IMR-90 (cell line): ENCODE measurements around the gene FBXL13. TPM values are rescaled to one million over a fixed set of nuclear protein-coding genes. Genes with fewer than 3 reads are reported as not detected.
A peak's percentile ranks its signal among the peaks of the same experiment; 100 is the strongest.

Source experiments
- ATAC-seq: fragments of 200-7000 bp; cut with Tn5 transposase; 2 replicates; pipeline ENCODE4 v1.9.1; 2020; ENCODE audit warnings: low read depth, mild to moderate bottlenecking, moderate library complexity
- BruUV-seq: library from RNA; stranded (reverse); fragments of 400-500 nt; replicated peaks from 2 replicates; lab custom pipeline; 2021; lab: Mats Ljungman, UMichigan
- CTCF ChIA-PET: fragments of 300-600 bp; formaldehyde crosslinking; extraction: SDS; loops from one replicate; lab custom pipeline; 2021; ENCODE audit warnings: antibody characterized with exemption; lab: Yijun Ruan, JAX
- POLR2A ChIA-PET: fragments of 300-600 bp; sonication (Branson Sonifier 250); formaldehyde crosslinking; loops from one replicate; lab custom pipeline; 2022; ENCODE audit warnings: antibody characterized with exemption; ENCODE audit not compliant: unreplicated experiment; lab: Charles Lee
- DNase-seq: peaks from one replicate; pipeline ENCODE4 v3.0.0; 2013
- H2AFZ ChIP-seq: replicated peaks from 2 replicates; pipeline ENCODE3; 2013; ENCODE audit warnings: low read length, mild to moderate bottlenecking; ENCODE audit not compliant: poor library complexity
- H2AK5ac ChIP-seq: 2 replicates; pipeline ENCODE4 v1.6.1; 2013; ENCODE audit warnings: low read depth, low read length, inconsistent platforms
- H2AK9ac ChIP-seq: replicated peaks from 2 replicates; pipeline ENCODE3; 2013; ENCODE audit warnings: mild to moderate bottlenecking, low read depth, low read length, moderate library complexity; ENCODE audit not compliant: poor library complexity
- H2BK120ac ChIP-seq: 2 replicates; pipeline ENCODE4 v1.6.1; 2013; ENCODE audit warnings: low read depth, low read length, inconsistent platforms
- H2BK15ac ChIP-seq: 3 replicates; pipeline ENCODE4 v1.6.1; 2013; ENCODE audit warnings: low read depth, low read length, inconsistent platforms
- H2BK20ac ChIP-seq: 2 replicates; pipeline ENCODE4 v1.6.1; 2013; ENCODE audit warnings: low read depth, mild to moderate bottlenecking, inconsistent platforms, low read length, moderate library complexity
- H2BK5ac ChIP-seq: 2 replicates; pipeline ENCODE4 v1.6.1; 2013; ENCODE audit warnings: mild to moderate bottlenecking, low read depth, low read length, inconsistent platforms; ENCODE audit not compliant: poor library complexity, severe bottlenecking
- H3K14ac ChIP-seq: replicated peaks from 2 replicates; pipeline ENCODE4 v1.6.1; 2013; ENCODE audit warnings: low read depth, low read length, inconsistent platforms
- H3K18ac ChIP-seq: 2 replicates; pipeline ENCODE4 v1.6.1; 2013; ENCODE audit warnings: low read depth, low read length, control low read depth
- H3K23ac ChIP-seq: 2 replicates; pipeline ENCODE4 v1.6.1; 2013; ENCODE audit warnings: low read depth, low read length, inconsistent platforms
- H3K27ac ChIP-seq: 2 replicates; pipeline ENCODE4 v1.5.1; 2013; ENCODE audit warnings: mild to moderate bottlenecking, control low read depth, low read length; ENCODE audit not compliant: insufficient read depth
- H3K27me3 ChIP-seq: 2 replicates; pipeline ENCODE4 v1.6.1; 2013; ENCODE audit warnings: low read length; ENCODE audit not compliant: control insufficient read depth, insufficient read depth
- H3K36me3 ChIP-seq: 2 replicates; pipeline ENCODE4 v1.6.1; 2013; ENCODE audit warnings: low read length, mixed read lengths; ENCODE audit not compliant: control insufficient read depth, insufficient read depth
- H3K4ac ChIP-seq: 2 replicates; pipeline ENCODE4 v1.6.1; 2013; ENCODE audit warnings: low read depth, low read length, inconsistent platforms
- H3K4me1 ChIP-seq: 2 replicates; pipeline ENCODE4 v1.6.1; 2013; ENCODE audit warnings: low read length, mixed read lengths; ENCODE audit not compliant: control insufficient read depth, insufficient read depth
- H3K4me2 ChIP-seq: 2 replicates; pipeline ENCODE4 v1.6.1; 2013; ENCODE audit warnings: low read depth, mild to moderate bottlenecking, control low read depth, low read length, moderate library complexity
- H3K4me3 ChIP-seq: 2 replicates; pipeline ENCODE4 v1.5.1; 2013; ENCODE audit warnings: low read depth, mild to moderate bottlenecking, control low read depth, low read length, moderate library complexity; ENCODE audit not compliant: insufficient read depth
- H3K56ac ChIP-seq: 2 replicates; pipeline ENCODE4 v1.6.1; 2013; ENCODE audit warnings: low read length, inconsistent platforms; ENCODE audit not compliant: insufficient read depth; ENCODE audit errors: extremely low read depth
- H3K79me1 ChIP-seq, 2 experiments: 2 replicates each; pipeline ENCODE4 v1.6.1; 2013; ENCODE audit warnings: low read length in 2 of 2, inconsistent platforms in 1 of 2, low read depth in 1 of 2
- H3K9ac ChIP-seq: 2 replicates; pipeline ENCODE4 v1.6.1; 2013; ENCODE audit warnings: low read depth, low read length, control low read depth
- H3K9me1 ChIP-seq: 2 replicates; pipeline ENCODE4 v1.6.1; 2013; ENCODE audit warnings: low read length, inconsistent platforms; ENCODE audit not compliant: insufficient read depth
- H3K9me3 ChIP-seq: 2 replicates; pipeline ENCODE4 v1.6.1; 2013; ENCODE audit warnings: low read length; ENCODE audit not compliant: control insufficient read depth, insufficient read depth
- H4K20me1 ChIP-seq: 2 replicates; pipeline ENCODE4 v1.6.1; 2013; ENCODE audit warnings: low read length, inconsistent platforms; ENCODE audit not compliant: insufficient read depth
- H4K5ac ChIP-seq: 2 replicates; pipeline ENCODE4 v1.6.1; 2013; ENCODE audit warnings: mild to moderate bottlenecking, low read depth, low read length, control low read depth
- H4K8ac ChIP-seq, 2 experiments: 2 replicates each; pipeline ENCODE4 v1.6.1; 2013; ENCODE audit warnings: low read depth in 2 of 2, low read length in 2 of 2, control low read depth in 1 of 2, inconsistent platforms in 1 of 2
- H4K91ac ChIP-seq: 2 replicates; pipeline ENCODE4 v1.6.1; 2013; ENCODE audit warnings: low read depth, low read length, inconsistent platforms; ENCODE audit not compliant: insufficient read depth
- BHLHE40 ChIP-seq: fragments of 150-350 bp; IDR thresholded peaks from 2 replicates; pipeline ENCODE4 v1.6.1; 2016; ENCODE audit warnings: mild to moderate bottlenecking, low read depth, low read length
- CEBPB ChIP-seq: IDR thresholded peaks from 2 replicates; pipeline ENCODE4 v1.6.1; 2012; ENCODE audit warnings: low read depth, low read length, improper control_type of control experiment
- CHD1 ChIP-seq: IDR thresholded peaks from 2 replicates; pipeline ENCODE4 v1.6.1; 2012; ENCODE audit warnings: low read depth, low read length, improper control_type of control experiment
- CTCF ChIP-seq: conservative IDR thresholded peaks from 2 replicates; pipeline ENCODE4 v1.5.1; 2012; ENCODE audit warnings: mild to moderate bottlenecking, low read depth, low read length, improper control_type of control experiment
- ELK1 ChIP-seq: fragments of 150-350 bp; IDR thresholded peaks from 2 replicates; pipeline ENCODE4 v1.6.1; 2016; ENCODE audit warnings: low read depth, mild to moderate bottlenecking, low read length, moderate library complexity, borderline replicate concordance
- FOS ChIP-seq: fragments of 150-350 bp; IDR thresholded peaks from 2 replicates; pipeline ENCODE4 v1.6.1; 2016; ENCODE audit warnings: low read depth, low read length
- MAFK ChIP-seq: IDR thresholded peaks from 2 replicates; pipeline ENCODE4 v1.6.1; 2012; ENCODE audit warnings: low read depth, low read length, improper control_type of control experiment
- MXI1 ChIP-seq: IDR thresholded peaks from 2 replicates; pipeline ENCODE4 v1.6.1; 2012; ENCODE audit warnings: low read depth, mild to moderate bottlenecking, low read length, moderate library complexity, borderline replicate concordance
- NFE2L2 ChIP-seq: fragments of 150-350 bp; IDR thresholded peaks from 2 replicates; pipeline ENCODE4 v1.6.1; 2016; ENCODE audit warnings: low read depth, mild to moderate bottlenecking, low read length
- RCOR1 ChIP-seq: IDR thresholded peaks from 2 replicates; pipeline ENCODE4 v1.6.1; 2012; ENCODE audit warnings: mild to moderate bottlenecking, low read length, improper control_type of control experiment; ENCODE audit not compliant: insufficient replicate concordance
- RFX5 ChIP-seq: IDR thresholded peaks from 2 replicates; pipeline ENCODE4 v1.8.0; 2012; ENCODE audit warnings: low read depth, mild to moderate bottlenecking, low read length, moderate library complexity
- SMC3 ChIP-seq: fragments of 150-350 bp; IDR thresholded peaks from 2 replicates; pipeline ENCODE4 v1.6.1; 2016; ENCODE audit warnings: low read depth, mild to moderate bottlenecking, antibody characterized with exemption, low read length, moderate library complexity
- whole genome bisulfite sequencing, 2 experiments: methylation state at CpG; one replicate each; pipeline versions ENCODE4 v1.1.5 to v1.1.7; 2013; ENCODE audit warnings: missing lambda C conversion rate in 2 of 2; ENCODE audit not compliant: insufficient read length in 1 of 2; ENCODE audit errors: extremely low coverage in 2 of 2; 5-methylcytosine and 5-hydroxymethylcytosine counted together
- dilution Hi-C: fragments of 300-500 bp; cut with HindIII; formaldehyde crosslinking; loops from one replicate; pipeline ENCODE4 v1.14.3; 2018; ENCODE audit warnings: low sequenced_read_pairs; ENCODE audit not compliant: unreplicated experiment
- in situ Hi-C: fragments of 300-500 bp; cut with MboI; formaldehyde crosslinking; loops from 3 replicates; pipeline ENCODE4 v1.14.3; 2019; ENCODE audit warnings: low sequenced_read_pairs, inconsistent platforms, mixed read lengths
- intact Hi-C: fragments of 100-400 bp; cut with micrococcal nuclease; formaldehyde crosslinking; loops from 2 replicates; pipeline ENCODE4 v1.10.0; 2022
- polyA plus RNA-seq, 3 experiments: library from polyadenylated mRNA; depleted of rRNA; stranded (reverse); fragments of >200 nt; gene quantifications; 2 replicates each; pipeline ENCODE4 v1.2.3, GENCODE V29; 2012; ENCODE audit warnings: low replicate concordance in 1 of 3
- total RNA-seq: library from RNA; depleted of rRNA; stranded (reverse); fragments of >200 nt; gene quantifications from 2 replicates; pipeline ENCODE4 v1.2.3, GENCODE V29; 2012

FBXL13 gene
- total and polyA plus RNA-seq, 2 of the 4 experiments (the other 2 are of a cell fraction): 0.24 to 0.36 TPM

- TF ChIP-seq ELK1 (no peak), CEBPB (no peak), RCOR1 (no peak), SMC3 (peak; percentile 66)
Observed at GRCh38 chr7:103065667-103066066, 8.9 kb downstream of the FBXL13 start (continued).

- no peaks in the 10 kb centered on the region for H3K27me3 ChIP-seq
- no peak overlapping the region for H3K4me2 ChIP-seq
- H3K56ac ChIP-seq: no peak overlapping the region
- 0 out of 3 replicates have a peak overlapping the region, but pooled peaks have one; percentile 26 for H2BK15ac ChIP-seq
- H4K20me1 ChIP-seq: no peaks in the 10 kb centered on the region
- no peak overlapping the region for H2BK5ac ChIP-seq
- H3K9ac ChIP-seq: no peak overlapping the region
- H3K4me1 ChIP-seq: no peaks in the 10 kb centered on the region
- in situ Hi-C loops: loop anchor here (10.0 kb wide), 1 partner anchor 319 kb away; the partner anchor contains the start of gene FAM185A
- no peak overlapping the region for H4K91ac ChIP-seq
- H4K8ac ChIP-seq: no peak overlapping the region
- H3K4ac ChIP-seq: no peak overlapping the region
- DNase-seq (no peak), ATAC-seq (no peak)
- H2AFZ ChIP-seq: no peak overlapping the region
- no peak overlapping the region for H2BK20ac ChIP-seq
- no peaks in the 10 kb centered on the region for H3K36me3 ChIP-seq
- dilution Hi-C loops: no loop called here
- no peak overlapping the region for H3K27ac ChIP-seq
- no CpG with 5 or more reads among the region's 3 CpGs for WGBS, 2 experiments
- H3K23ac ChIP-seq: no peak overlapping the region
- no peaks in the 10 kb centered on the region for H3K9me3 ChIP-seq
- ChIA-PET POLR2A (no interaction called here), CTCF (no interaction called here)
- peak overlapping the region; percentile 24; the same call in 1 of the 2 replicates for H2AK5ac ChIP-seq
- no peak overlapping the region for H3K4me3 ChIP-seq
- intact Hi-C loops: loop anchor here (2.0 kb wide), 1 partner anchor 303 kb away; no protein-coding TSS in a partner anchor
- no peak overlapping the region for H3K18ac ChIP-seq
- H2BK120ac ChIP-seq: no peak overlapping the region
- H2AK9ac ChIP-seq: no peak overlapping the region
- H3K14ac ChIP-seq: no peak overlapping the region
- H3K79me1 ChIP-seq: 0 out of 4 replicates have a peak, but pooled peaks cover 0 to 3% of the 10 kb centered on the region in 2 experiments
- peaks cover 10% of the 10 kb centered on the region; the same call in 1 of the 2 replicates for H3K9me1 ChIP-seq
- BruUV-seq: no TSS peak
- no peak overlapping the region for H4K5ac ChIP-seq
- TF ChIP-seq SMC3: no peak
- no peak for TF ChIP-seq FOS
- no peak for TF ChIP-seq BHLHE40
- TF ChIP-seq NFE2L2: no peak
- TF ChIP-seq ELK1: no peak
- TF ChIP-seq RCOR1: no peak
- no peak for TF ChIP-seq MAFK
- TF ChIP-seq CHD1: no peak
- no peak for TF ChIP-seq MXI1
- no peak for TF ChIP-seq RFX5
- TF ChIP-seq CTCF: no peak
Observed at GRCh38 chr7:103063895-103064294, 10.7 kb downstream of the FBXL13 start.
